ENCODE data around the gene CECR2.

CECR2 gene

DNA sequence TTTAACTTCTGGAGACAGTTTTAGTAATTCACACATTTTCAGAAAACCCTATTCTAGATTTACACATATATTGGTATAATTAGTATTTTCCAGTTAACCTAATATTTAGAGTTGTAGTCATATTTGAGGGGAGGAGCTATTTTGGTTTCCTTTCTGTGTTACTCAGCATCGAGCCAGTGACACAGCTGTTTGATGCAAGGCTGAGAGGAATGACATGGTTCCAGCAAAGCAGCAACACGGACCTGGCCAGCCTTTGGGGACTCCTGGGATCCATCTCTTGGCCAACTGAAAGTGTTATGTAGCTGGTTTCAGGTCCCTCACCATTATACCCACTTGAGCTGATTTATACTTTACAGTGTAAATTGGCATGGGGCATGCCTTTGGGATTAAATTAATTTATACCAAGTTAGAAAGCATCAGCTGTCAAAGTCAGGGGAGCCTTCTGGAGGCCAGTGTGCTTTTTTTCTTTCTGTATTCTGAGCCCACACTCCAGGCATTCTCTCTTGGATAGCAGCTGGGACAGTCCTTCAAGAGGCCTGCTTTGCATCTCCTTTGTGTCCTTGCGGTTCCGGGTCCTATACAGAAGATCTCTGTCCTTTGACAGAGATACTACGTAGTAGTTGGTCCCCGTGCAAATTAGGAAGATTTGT, 102.8 kb downstream of the CECR2 start:
- H3K9ac ChIP-seq (ENCODE audit: low read length) = no peak overlapping the region
- H3F3A ChIP-seq (ENCODE audit: insufficient read depth, low read length) = no peaks in the 10 kb centered on the region
- H4K20me1 ChIP-seq (ENCODE audit: insufficient read depth, low read length) = no peaks in the 10 kb centered on the region
- no peak overlapping the region for H3K4me2 ChIP-seq (ENCODE audit: low read length)
- no peaks in the 10 kb centered on the region for H3K9me2 ChIP-seq (ENCODE audit: low read depth, low read length)
- TF ChIP-seq EZH2 (IDR thresholded peaks at IDR 0.05; ENCODE audit: borderline replicate concordance, low read length) = no peak
- TF ChIP-seq, protein P1, sequence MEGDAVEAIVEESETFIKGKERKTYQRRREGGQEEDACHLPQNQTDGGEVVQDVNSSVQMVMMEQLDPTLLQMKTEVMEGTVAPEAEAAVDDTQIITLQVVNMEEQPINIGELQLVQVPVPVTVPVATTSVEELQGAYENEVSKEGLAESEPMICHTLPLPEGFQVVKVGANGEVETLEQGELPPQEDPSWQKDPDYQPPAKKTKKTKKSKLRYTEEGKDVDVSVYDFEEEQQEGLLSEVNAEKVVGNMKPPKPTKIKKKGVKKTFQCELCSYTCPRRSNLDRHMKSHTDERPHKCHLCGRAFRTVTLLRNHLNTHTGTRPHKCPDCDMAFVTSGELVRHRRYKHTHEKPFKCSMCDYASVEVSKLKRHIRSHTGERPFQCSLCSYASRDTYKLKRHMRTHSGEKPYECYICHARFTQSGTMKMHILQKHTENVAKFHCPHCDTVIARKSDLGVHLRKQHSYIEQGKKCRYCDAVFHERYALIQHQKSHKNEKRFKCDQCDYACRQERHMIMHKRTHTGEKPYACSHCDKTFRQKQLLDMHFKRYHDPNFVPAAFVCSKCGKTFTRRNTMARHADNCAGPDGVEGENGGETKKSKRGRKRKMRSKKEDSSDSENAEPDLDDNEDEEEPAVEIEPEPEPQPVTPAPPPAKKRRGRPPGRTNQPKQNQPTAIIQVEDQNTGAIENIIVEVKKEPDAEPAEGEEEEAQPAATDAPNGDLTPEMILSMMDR (IDR thresholded peaks at IDR 0.05; ENCODE audit: low read length) = no peak
- no peaks in the 10 kb centered on the region for H3K27me3 ChIP-seq (ENCODE audit: insufficient read depth, low read length)
- H3K9me3 ChIP-seq (ENCODE audit: low read length) = no peaks in the 10 kb centered on the region
- H3K79me2 ChIP-seq (ENCODE audit: insufficient read depth, low read length) = no peaks in the 10 kb centered on the region
- no peaks in the 10 kb centered on the region for H3K4me1 ChIP-seq (ENCODE audit: insufficient read depth, low read length, severe bottlenecking)
- H2AFZ ChIP-seq (ENCODE audit: low read length) = no peak overlapping the region
- H3K36me3 ChIP-seq (ENCODE audit: insufficient read depth, low read length) = no peaks in the 10 kb centered on the region
- H3K4me3 ChIP-seq (ENCODE audit: low read depth, low read length, poor library complexity, severe bottlenecking) = no peak overlapping the region
- H3K27ac ChIP-seq (ENCODE audit: low read depth, low read length, poor library complexity, severe bottlenecking) = no peak overlapping the region

DNA sequence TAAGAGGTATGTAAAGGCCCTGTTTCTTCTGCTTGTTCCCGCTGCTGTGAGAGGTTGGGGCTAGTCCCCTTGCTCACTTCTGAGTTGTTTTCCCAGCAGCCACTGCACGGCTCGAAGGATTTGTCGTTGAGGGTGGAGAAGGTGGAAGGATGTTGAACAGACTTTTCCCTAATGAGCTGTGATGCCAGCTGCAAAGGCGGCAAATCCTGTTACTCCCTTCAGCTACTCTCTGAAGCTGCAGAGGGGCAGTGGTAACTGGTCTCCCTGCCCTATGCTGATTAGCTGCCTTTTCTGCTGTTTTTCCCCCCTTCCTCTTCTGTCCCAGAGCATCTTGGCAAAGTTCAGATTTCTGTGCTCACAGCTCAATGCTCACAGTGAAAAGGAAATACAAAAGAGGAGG, 103.7 kb downstream of the CECR2 start:
- Histone ChIP-seq H3K27me3 (ENCODE audit: insufficient read depth, low read length) (no peaks in the 10 kb centered on the region), H3K9me2 (ENCODE audit: low read depth, low read length) (no peaks in the 10 kb centered on the region), H3K4me1 (ENCODE audit: insufficient read depth, low read length, severe bottlenecking) (no peaks in the 10 kb centered on the region), H3K27ac (ENCODE audit: low read depth, low read length, poor library complexity, severe bottlenecking) (no peak overlapping the region), H4K20me1 (ENCODE audit: insufficient read depth, low read length) (no peaks in the 10 kb centered on the region), H3K9ac (ENCODE audit: low read length) (no peak overlapping the region), H2AFZ (ENCODE audit: low read length) (no peak overlapping the region), H3F3A (ENCODE audit: insufficient read depth, low read length) (no peaks in the 10 kb centered on the region), H3K79me2 (ENCODE audit: insufficient read depth, low read length) (no peaks in the 10 kb centered on the region), H3K4me3 (ENCODE audit: low read depth, low read length, poor library complexity, severe bottlenecking) (no peak overlapping the region), H3K9me3 (ENCODE audit: low read length) (no peaks in the 10 kb centered on the region), H3K4me2 (ENCODE audit: low read length) (no peak overlapping the region), H3K36me3 (ENCODE audit: insufficient read depth, low read length) (no peaks in the 10 kb centered on the region)
- TF ChIP-seq, protein P1 (IDR thresholded peaks at IDR 0.05; ENCODE audit: low read length) = no peak
- TF ChIP-seq EZH2 (IDR thresholded peaks at IDR 0.05; ENCODE audit: borderline replicate concordance, low read length) = no peak

DNA sequence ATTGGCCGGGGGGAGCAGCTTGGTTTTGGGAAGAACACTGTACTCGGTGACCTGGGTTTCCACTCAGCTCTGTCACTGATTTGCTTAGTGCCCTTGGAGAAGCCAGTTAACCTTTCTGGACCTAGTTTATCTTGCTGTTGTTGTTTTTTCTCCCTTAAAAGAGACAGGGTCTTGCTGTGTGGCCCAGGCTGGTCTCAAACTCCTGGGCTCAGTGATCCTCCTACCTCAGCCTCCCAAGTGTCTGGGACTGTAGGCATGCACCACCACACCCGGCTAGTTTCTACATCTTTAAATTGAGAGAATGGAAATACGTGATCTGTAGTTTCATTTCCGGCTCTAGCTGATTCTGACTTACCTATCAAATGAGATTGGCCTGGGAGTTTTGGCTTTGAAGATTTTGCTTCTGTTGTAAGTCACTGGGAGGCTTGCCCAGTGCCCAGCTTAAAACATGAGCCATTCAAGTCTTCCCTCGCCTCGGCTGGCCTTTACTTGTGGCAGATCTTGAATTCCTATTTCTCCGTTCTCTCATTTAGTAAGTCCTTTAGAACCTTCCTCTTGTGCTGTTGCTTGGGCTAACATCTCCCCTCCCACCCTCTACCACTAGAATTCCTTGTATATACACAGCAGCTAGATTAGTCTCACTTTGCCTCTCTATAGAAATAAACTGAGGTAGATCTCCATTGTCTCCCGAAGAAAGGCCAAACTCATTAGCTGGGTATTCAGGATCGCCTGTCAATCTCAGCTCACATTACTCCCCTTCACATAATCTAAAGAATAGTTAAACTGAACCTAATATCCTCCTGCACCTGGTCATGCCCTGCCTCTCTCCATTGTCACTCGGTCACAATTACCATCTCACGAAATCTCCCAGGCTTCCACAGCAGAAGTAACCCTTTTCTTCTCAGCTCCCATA, 106.3 kb downstream of the CECR2 start:
- no peak overlapping the region for H3K27ac ChIP-seq (ENCODE audit: low read depth, low read length, poor library complexity, severe bottlenecking)
- no peaks in the 10 kb centered on the region for H3K9me3 ChIP-seq (ENCODE audit: low read length)
- no peak overlapping the region for H3K4me3 ChIP-seq (ENCODE audit: low read depth, low read length, poor library complexity, severe bottlenecking)
- no peaks in the 10 kb centered on the region for H3K4me1 ChIP-seq (ENCODE audit: insufficient read depth, low read length, severe bottlenecking)
- no peaks in the 10 kb centered on the region for H3K79me2 ChIP-seq (ENCODE audit: insufficient read depth, low read length)
- no peak overlapping the region for H3K4me2 ChIP-seq (ENCODE audit: low read length)
- no peaks in the 10 kb centered on the region for H3K27me3 ChIP-seq (ENCODE audit: insufficient read depth, low read length)
- no peaks in the 10 kb centered on the region for H3F3A ChIP-seq (ENCODE audit: insufficient read depth, low read length)
- no peaks in the 10 kb centered on the region for H4K20me1 ChIP-seq (ENCODE audit: insufficient read depth, low read length)
- no peaks in the 10 kb centered on the region for H3K36me3 ChIP-seq (ENCODE audit: insufficient read depth, low read length)
- H3K9ac ChIP-seq (ENCODE audit: low read length) = no peak overlapping the region
- no peak for TF ChIP-seq EZH2 (IDR thresholded peaks at IDR 0.05; ENCODE audit: borderline replicate concordance, low read length)
- TF ChIP-seq, protein P1 (IDR thresholded peaks at IDR 0.05; ENCODE audit: low read length) = no peak
- H3K9me2 ChIP-seq (ENCODE audit: low read depth, low read length) = no peaks in the 10 kb centered on the region
- no peak overlapping the region for H2AFZ ChIP-seq (ENCODE audit: low read length)
